H1 (cell line): ENCODE results near the gene TNFRSF14. TPM values are rescaled to one million over a fixed set of nuclear protein-coding genes. Genes with fewer than 3 reads are reported as not detected.

Source experiments
- CTCF ChIA-PET: fragments of 300-600 bp; sonication (Branson Sonifier 250); formaldehyde crosslinking; loops from one replicate; lab custom pipeline; 2021; ENCODE audit not compliant: partially characterized antibody; lab: Charles Lee
- POLR2A ChIA-PET: fragments of 300-600 bp; sonication (Branson Sonifier 250); formaldehyde crosslinking; loops from one replicate; lab custom pipeline; 2021; ENCODE audit warnings: inconsistent platforms; ENCODE audit not compliant: partially characterized antibody; lab: Charles Lee
- DNase-seq, 2 experiments: peaks; one replicate each; pipeline versions ENCODE4 v3.0.0 to v3.0.0-alpha.2; 2010 to 2022; ENCODE audit warnings: low spot score in 2 of 2, low read depth in 1 of 2, mixed read lengths in 1 of 2
- FAIRE-seq: peaks from 2 replicates; lab custom pipeline; 2011; peaks lifted over from hg19 to GRCh38; lab: Jason Lieb, UNC
- H2AFZ ChIP-seq: 2 replicates; pipeline ENCODE4 v1.8.1; 2012; ENCODE audit warnings: low read length, inconsistent platforms
- H2AK5ac ChIP-seq: 2 replicates; pipeline ENCODE4 v1.6.1; 2013; ENCODE audit warnings: low read depth, low read length
- H2BK120ac ChIP-seq: replicated peaks from 2 replicates; pipeline ENCODE3; 2013; ENCODE audit warnings: low read depth, low read length, inconsistent platforms
- H2BK12ac ChIP-seq: 2 replicates; pipeline ENCODE4 v1.6.1; 2013; ENCODE audit warnings: low read depth, low read length
- H2BK15ac ChIP-seq: 2 replicates; pipeline ENCODE4 v1.6.1; 2013; ENCODE audit warnings: low read length
- H2BK20ac ChIP-seq: 2 replicates; pipeline ENCODE4 v1.6.1; 2013; ENCODE audit warnings: low read length
- H2BK5ac ChIP-seq: 2 replicates; pipeline ENCODE4 v1.6.1; 2013; ENCODE audit warnings: low read depth, low read length
- H3K14ac ChIP-seq: 2 replicates; pipeline ENCODE4 v1.6.1; 2013; ENCODE audit warnings: inconsistent platforms; ENCODE audit not compliant: insufficient read length
- H3K18ac ChIP-seq: 2 replicates; pipeline ENCODE4 v1.6.1; 2013; ENCODE audit warnings: low read length; ENCODE audit errors: extremely low read depth
- H3K23ac ChIP-seq: 2 replicates; pipeline ENCODE4 v1.6.1; 2013; ENCODE audit warnings: inconsistent platforms; ENCODE audit not compliant: insufficient read length
- H3K23me2 ChIP-seq: 2 replicates; pipeline ENCODE4 v1.6.1; 2013; ENCODE audit warnings: low read depth, low read length
- H3K27ac ChIP-seq: 2 replicates; pipeline ENCODE4 v1.6.1; 2011; ENCODE audit warnings: low read depth, low read length, inconsistent platforms
- H3K27me3 ChIP-seq, 4 experiments: replicated peaks in 1 of 4; 1 replicate in 1 of 4; 2 replicates in 3 of 4; pipeline versions ENCODE4 v1.6.1 to v1.8.1; 2011 to 2013; ENCODE audit warnings: low read length in 3 of 4, mild to moderate bottlenecking in 3 of 4, inconsistent platforms in 2 of 4, mixed read lengths in 2 of 4, moderate library complexity in 1 of 4; ENCODE audit not compliant: control insufficient read depth in 3 of 4, insufficient read depth in 3 of 4; ENCODE audit errors: extremely low read depth in 1 of 4
- H3K36me3 ChIP-seq, 4 experiments: 2 replicates each; pipeline versions ENCODE4 v1.6.1 to v1.8.1; 2011 to 2013; ENCODE audit warnings: mild to moderate bottlenecking in 4 of 4, low read length in 3 of 4, moderate library complexity in 2 of 4, control low read depth in 1 of 4, inconsistent platforms in 1 of 4; ENCODE audit not compliant: insufficient read depth in 4 of 4, control insufficient read depth in 2 of 4
- H3K4ac ChIP-seq: replicated peaks from 2 replicates; pipeline ENCODE3; 2013; ENCODE audit warnings: low read length, low read depth, mixed read lengths, inconsistent platforms; ENCODE audit not compliant: insufficient read length
- H3K4me1 ChIP-seq, 4 experiments: replicated peaks in 1 of 4; 1 replicate in 1 of 4; 2 replicates in 3 of 4; pipeline versions ENCODE4 v1.6.1 to v1.8.1; 2011 to 2013; ENCODE audit warnings: low read length in 3 of 4, inconsistent platforms in 2 of 4, mixed read lengths in 1 of 4; ENCODE audit not compliant: insufficient read depth in 4 of 4, control insufficient read depth in 3 of 4
- H3K4me2 ChIP-seq, 2 experiments: 2 replicates each; pipeline versions ENCODE4 v1.6.1 to v1.8.1; 2011 to 2013; ENCODE audit warnings: low read depth in 2 of 2, low read length in 2 of 2, control low read depth in 1 of 2, inconsistent platforms in 1 of 2, mild to moderate bottlenecking in 1 of 2; ENCODE audit not compliant: insufficient read depth in 1 of 2
- H3K4me3 ChIP-seq, 4 experiments: fragments of 200-600, 300-600 bp in 1 of 4; sonication (generic), shearing (Covaris generic), sonication (Bioruptor Twin) in 1 of 4; 2 replicates each; pipeline versions ENCODE4 v1.5.1 to v1.8.1; 2011 to 2016; ENCODE audit warnings: low read length in 4 of 4, low read depth in 3 of 4, control low read depth in 2 of 4, inconsistent platforms in 2 of 4, mild to moderate bottlenecking in 2 of 4, mixed read lengths in 1 of 4, moderate library complexity in 1 of 4; ENCODE audit not compliant: insufficient read depth in 2 of 4; ENCODE audit errors: extremely low read depth in 1 of 4
- H3K56ac ChIP-seq: replicated peaks from 2 replicates; pipeline ENCODE3; 2013; ENCODE audit warnings: low read depth, mild to moderate bottlenecking, mixed read lengths, low read length, inconsistent platforms; ENCODE audit not compliant: insufficient read length
- H3K79me1 ChIP-seq: 2 replicates; pipeline ENCODE4 v1.6.1; 2013; ENCODE audit warnings: low read depth, low read length, control low read depth
- H3K79me2 ChIP-seq, 2 experiments: 2 replicates each; pipeline versions ENCODE4 v1.6.1 to v1.8.1; 2012 to 2013; ENCODE audit warnings: low read length in 2 of 2, mild to moderate bottlenecking in 2 of 2, inconsistent platforms in 1 of 2; ENCODE audit not compliant: insufficient read depth in 2 of 2, control insufficient read depth in 1 of 2
- H3K9ac ChIP-seq, 4 experiments: replicated peaks in 1 of 4; 1 replicate in 1 of 4; 2 replicates in 3 of 4; pipeline versions ENCODE4 v1.6.1 to v1.8.1; 2011 to 2013; ENCODE audit warnings: low read depth in 3 of 4, low read length in 3 of 4, control low read depth in 2 of 4, mild to moderate bottlenecking in 2 of 4, moderate library complexity in 2 of 4, inconsistent platforms in 1 of 4; ENCODE audit errors: extremely low read depth in 1 of 4
- H3K9me3 ChIP-seq, 2 experiments: 2 replicates each; pipeline versions ENCODE4 v1.6.1 to v1.8.1; 2012 to 2013; ENCODE audit warnings: mild to moderate bottlenecking in 2 of 2, moderate library complexity in 2 of 2, control low read depth in 1 of 2, inconsistent platforms in 1 of 2, low read depth in 1 of 2, low read length in 1 of 2, mixed read lengths in 1 of 2; ENCODE audit not compliant: insufficient read depth in 2 of 2
- H4K20me1 ChIP-seq, 2 experiments: replicated peaks in 1 of 2; 2 replicates each; pipeline versions ENCODE3 to v1.8.1; 2011 to 2013; ENCODE audit warnings: inconsistent platforms in 2 of 2, low read length in 2 of 2, mild to moderate bottlenecking in 1 of 2; ENCODE audit not compliant: insufficient read depth in 2 of 2, control insufficient read depth in 1 of 2
- H4K5ac ChIP-seq: 2 replicates; pipeline ENCODE4 v1.6.1; 2013; ENCODE audit warnings: low read length, low read depth, mixed read lengths, inconsistent platforms; ENCODE audit not compliant: insufficient read length
- H4K8ac ChIP-seq: 2 replicates; pipeline ENCODE4 v1.8.0; 2013; ENCODE audit warnings: mild to moderate bottlenecking, moderate library complexity, low read length, inconsistent platforms; ENCODE audit not compliant: insufficient read depth; ENCODE audit errors: extremely low read depth
- H4K91ac ChIP-seq: replicated peaks from 2 replicates; pipeline ENCODE3; 2013; ENCODE audit warnings: low read length, mixed read lengths, inconsistent platforms; ENCODE audit not compliant: insufficient read length
- BACH1 ChIP-seq: IDR thresholded peaks from 2 replicates; pipeline ENCODE4 v1.6.1; 2012; ENCODE audit warnings: low read length, improper control_type of control experiment
- CBX8 ChIP-seq: fragments of 300-800, 300-1000 bp; sonication (generic); IDR thresholded peaks from 2 replicates; pipeline ENCODE4 v1.7.1; 2016; ENCODE audit warnings: low read depth, low read length, borderline replicate concordance
- CHD1 ChIP-seq: IDR thresholded peaks from 2 replicates; pipeline ENCODE4 v1.6.1; 2012; ENCODE audit warnings: low read depth, low read length, improper control_type of control experiment
- EGR1 ChIP-seq: IDR thresholded peaks from 2 replicates; pipeline ENCODE4 v1.6.1; 2011; ENCODE audit warnings: low read depth, low read length, borderline replicate concordance
- EP300 ChIP-seq, 2 experiments: IDR thresholded peaks; 1 replicate in 1 of 2; 2 replicates in 1 of 2; pipeline ENCODE4 v1.6.1; 2011 to 2012; ENCODE audit warnings: low read depth in 2 of 2, low read length in 2 of 2, mild to moderate bottlenecking in 2 of 2, borderline replicate concordance in 1 of 2, inconsistent platforms in 1 of 2, moderate library complexity in 1 of 2
- HDAC6 ChIP-seq: IDR thresholded peaks from one replicate; pipeline ENCODE4 v1.7.1; 2012; ENCODE audit warnings: low read depth, mild to moderate bottlenecking, inconsistent platforms, low read length, moderate library complexity
- PHF8 ChIP-seq: fragments of 200-600 bp; sonication (generic); conservative IDR thresholded peaks from 2 replicates; pipeline ENCODE4 v1.7.1; 2012; ENCODE audit warnings: low read depth, mild to moderate bottlenecking, inconsistent platforms, low read length, moderate library complexity
- POLR2AphosphoS5 ChIP-seq: IDR thresholded peaks from 2 replicates; pipeline ENCODE4 v1.6.1; 2011; ENCODE audit warnings: low read depth, low read length
- RAD21 ChIP-seq, 2 experiments: IDR thresholded peaks in 1 of 2; conservative IDR thresholded peaks in 1 of 2; 2 replicates each; pipeline ENCODE4 v1.6.1; 2011; ENCODE audit warnings: low read depth in 2 of 2, low read length in 2 of 2, improper control_type of control experiment in 1 of 2, inconsistent platforms in 1 of 2, mild to moderate bottlenecking in 1 of 2, moderate library complexity in 1 of 2
- SP1 ChIP-seq: IDR thresholded peaks from 2 replicates; pipeline ENCODE4 v1.6.1; 2011; ENCODE audit warnings: low read depth, low read length
- SP2 ChIP-seq: IDR thresholded peaks from 2 replicates; pipeline ENCODE4 v1.6.1; 2012; ENCODE audit warnings: mild to moderate bottlenecking, low read length, inconsistent platforms
- TAF7 ChIP-seq: optimal IDR thresholded peaks from 2 replicates; pipeline ENCODE3; 2011; ENCODE audit warnings: low read depth, mild to moderate bottlenecking, inconsistent platforms, low read length, moderate library complexity, borderline replicate concordance
- WGBS, 2 experiments: shearing (Covaris generic) in 1 of 2; methylation state at CpG; one replicate each; pipeline versions ENCODE4 v1.1.6 to v1.1.7; 2013 to 2015; ENCODE audit warnings: low lambda C conversion rate in 2 of 2, mixed read lengths in 2 of 2, inconsistent platforms in 1 of 2, low coverage in 1 of 2, missing lambda C conversion rate in 1 of 2; ENCODE audit not compliant: insufficient replicate concordance in 2 of 2, insufficient coverage in 1 of 2, insufficient read length in 1 of 2; ENCODE audit errors: extremely low coverage in 1 of 2, missing lambda C conversion rate in 1 of 2; 5-methylcytosine and 5-hydroxymethylcytosine counted together
- polyA plus RNA-seq, 7 experiments: library from polyadenylated mRNA; depleted of rRNA in 3 of 7; stranded (reverse) in 5 of 7; unstranded in 2 of 7; fragments of >200 nt in 5 of 7; fragments of 200-250 nt in 2 of 7; gene quantifications; 1 replicate in 5 of 7; 2 replicates in 1 of 7; 4 replicates in 1 of 7; pipeline versions ENCODE4 v1.2.1 to v1.2.3, GENCODE V29; 2011 to 2013; ENCODE audit warnings: missing spikeins in 2 of 7, mixed read lengths in 2 of 7
- total RNA-seq: library from RNA; stranded (reverse); fragmentation: NEBNext Ultra II Directional; extraction: Animal tissue kit (Norgen Biotek cat#: 25700); gene quantifications from 2 replicates; pipeline ENCODE4 v1.2.1, GENCODE V29; 2021
- TF ChIP-seq, protein P1 (sequence below): IDR thresholded peaks from 2 replicates; pipeline ENCODE4 v1.6.1; 2011; ENCODE audit warnings: low read length, improper control_type of control experiment

The TNFRSF14 gene
- total and polyA plus RNA-seq, 2 of the 8 experiments (the other 6 are each of a cell fraction or from before 2014, with no cell fraction given), result 0.36 to 0.50 TPM

DNA sequence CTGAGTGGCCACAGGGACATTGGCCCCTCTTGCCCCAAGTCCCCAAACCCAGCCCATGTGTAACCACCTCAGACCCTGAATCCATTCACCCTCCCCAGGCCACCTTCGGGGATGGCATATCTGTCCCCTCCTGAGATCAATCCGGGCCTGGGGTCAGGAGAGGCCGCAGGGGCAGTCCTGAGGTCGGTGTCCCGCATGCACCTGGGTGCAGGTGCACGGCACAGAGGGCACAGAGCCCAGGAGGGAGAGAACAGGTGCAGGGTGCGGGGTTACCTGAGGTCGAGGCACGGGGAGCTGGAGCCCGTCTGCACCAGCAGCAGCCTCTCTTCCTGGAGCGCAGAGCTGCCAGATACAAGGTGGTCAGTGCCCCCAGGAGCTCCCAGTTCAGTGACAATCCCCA lies 46.6 kb upstream of the TNFRSF14 start:
- H4K91ac ChIP-seq, result no peak overlapping the region
- no peak overlapping the region for H4K5ac ChIP-seq
- no peak overlapping the region for H2BK120ac ChIP-seq
- no peak overlapping the region for H2BK15ac ChIP-seq
- no peaks in the 10 kb centered on the region for H3K23me2 ChIP-seq
- no peaks in the 10 kb centered on the region for H3K79me2 ChIP-seq
- FAIRE-seq (no peak), DNase-seq (no peak)
- H3K79me1 ChIP-seq, result no peaks in the 10 kb centered on the region; the same call in 1 of the 2 replicates
- POLR2A ChIA-PET, result interaction anchor here (1.0 to 2.0 kb wide), 3 partner anchors 10 to 24 kb away, joined by 3 to 5 read pairs (median 4); no protein-coding TSS in a partner anchor
- H3K4me3 ChIP-seq, result no peak overlapping the region
- WGBS, 2 experiments, result 95% methylated on average over 11 of the region's 11 CpGs; no CpG with 5 or more reads in 1 of the 2 experiments
- H3K36me3 ChIP-seq, result peaks cover 8 to 44% (median 25%) of the 10 kb centered on the region in 4 experiments; a peak in 6 of 8 replicates
- H3K4me2 ChIP-seq, result no peak overlapping the region
- CTCF ChIA-PET, result interaction anchor here (1.0 to 1.2 kb wide), 2 partner anchors 33 to 38 kb away, joined by 3 read pairs; no protein-coding TSS in a partner anchor
- H2AK5ac ChIP-seq, result no peak overlapping the region
- no peak overlapping the region for H3K23ac ChIP-seq
- H4K20me1 ChIP-seq, result peaks cover 6 to 16% of the 10 kb centered on the region in 2 experiments
- H3K9me3 ChIP-seq, result no peaks in the 10 kb centered on the region
- H3K18ac ChIP-seq, result no peak overlapping the region
- H4K8ac ChIP-seq, result no peak overlapping the region
- no peak overlapping the region for H3K27ac ChIP-seq
- no peaks in the 10 kb centered on the region for H3K27me3 ChIP-seq
- no peak overlapping the region for H2AFZ ChIP-seq
- H3K4ac ChIP-seq, result no peak overlapping the region
- no peaks in the 10 kb centered on the region; a peak in 1 of 7 replicates for H3K4me1 ChIP-seq
- no peak overlapping the region for H2BK12ac ChIP-seq
- H3K9ac ChIP-seq, result no peak overlapping the region
- no peak overlapping the region; the same call in 1 of the 2 replicates for H2BK5ac ChIP-seq
- no peak overlapping the region for H3K14ac ChIP-seq
- H3K56ac ChIP-seq, result no peak overlapping the region
- no peak overlapping the region for H2BK20ac ChIP-seq
- no peak for TF ChIP-seq POLR2AphosphoS5
- TF ChIP-seq BACH1, result no peak
- no peak for TF ChIP-seq PHF8
- TF ChIP-seq TAF7, result no peak
- TF ChIP-seq, protein P1, sequence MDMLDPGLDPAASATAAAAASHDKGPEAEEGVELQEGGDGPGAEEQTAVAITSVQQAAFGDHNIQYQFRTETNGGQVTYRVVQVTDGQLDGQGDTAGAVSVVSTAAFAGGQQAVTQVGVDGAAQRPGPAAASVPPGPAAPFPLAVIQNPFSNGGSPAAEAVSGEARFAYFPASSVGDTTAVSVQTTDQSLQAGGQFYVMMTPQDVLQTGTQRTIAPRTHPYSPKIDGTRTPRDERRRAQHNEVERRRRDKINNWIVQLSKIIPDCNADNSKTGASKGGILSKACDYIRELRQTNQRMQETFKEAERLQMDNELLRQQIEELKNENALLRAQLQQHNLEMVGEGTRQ, result no peak
- no peak for TF ChIP-seq HDAC6
- TF ChIP-seq SP1, result no peak
- TF ChIP-seq RAD21 (IDR thresholded peaks at IDR 0.05 in 1 of 2, conservative IDR thresholded peaks at IDR 0.05 in 1 of 2; ENCODE audit: low read depth in 2 of 2, low read length in 2 of 2), result no peak
- TF ChIP-seq SP2, result no peak
- TF ChIP-seq CHD1, result no peak
- no peak for TF ChIP-seq EGR1
- no peak for TF ChIP-seq EP300 (IDR thresholded peaks at IDR 0.05; ENCODE audit: borderline replicate concordance in 1 of 2, low read depth in 2 of 2, low read length in 2 of 2)
- TF ChIP-seq CBX8, result no peak
